ENCODE measurements around the gene NT5C3B. TPM values are rescaled to one million over a fixed set of nuclear protein-coding genes. Genes with fewer than 3 reads are reported as not detected.

The NT5C3B gene
- total RNA-seq, 2 donors from 2014 or later, result 51.2 to 70.3 TPM

Other genes starting within 250 kb of the NT5C3B start
- gene KRT14, start 249.3 kb downstream of the NT5C3B start, total RNA-seq, result not detected
- not detected for gene KRT16, start 223.5 kb downstream of the NT5C3B start, total RNA-seq
- gene KRT17, start 211.7 kb downstream of the NT5C3B start, total RNA-seq, result 1 to 10 TPM in 1 of 2 donors, under 1 TPM in 1; 0.58 to 2.5 TPM
- gene EIF1, start 147.3 kb downstream of the NT5C3B start, total RNA-seq, result 100 to 1,000 TPM; 925 to 935 TPM
- gene GAST, start 123.9 kb downstream of the NT5C3B start, total RNA-seq, result not detected
- under 1 TPM; 0.13 to 0.15 TPM for gene HAP1, start 101.6 kb downstream of the NT5C3B start, total RNA-seq
- under 1 TPM; 0.32 to 0.45 TPM for gene JUP, start 49.5 kb downstream of the NT5C3B start, total RNA-seq
- gene P3H4, start 24.3 kb downstream of the NT5C3B start, total RNA-seq, result under 1 TPM; 0.64 to 0.89 TPM
- gene FKBP10, start 23.2 kb downstream of the NT5C3B start, total RNA-seq, result under 1 TPM; 0.09 to 0.37 TPM
- gene KLHL10, start 1.6 kb upstream of the NT5C3B start, total RNA-seq, result under 1 TPM in 1 of 2 donors, not detected in 1; 0.16 TPM
- gene KLHL11, start 29.2 kb upstream of the NT5C3B start, total RNA-seq, result 10 to 100 TPM; 15.1 to 16.2 TPM
- 100 to 1,000 TPM in 1 of 2 donors, 10 to 100 TPM in 1; 95.4 to 222 TPM for gene ACLY, start 82.7 kb upstream of the NT5C3B start, total RNA-seq
- under 1 TPM; 0.63 to 0.93 TPM for gene ODAD4, start 94.4 kb upstream of the NT5C3B start, total RNA-seq
- 10 to 100 TPM; 51.4 to 82.9 TPM for gene CNP, start 130.6 kb upstream of the NT5C3B start, total RNA-seq
- gene DNAJC7, start 181.2 kb upstream of the NT5C3B start, total RNA-seq, result 100 to 1,000 TPM in 1 of 2 donors, 10 to 100 TPM in 1; 79.5 to 118 TPM
- gene NKIRAS2, start 183.9 kb upstream of the NT5C3B start, total RNA-seq, result 10 to 100 TPM; 12.0 to 14.9 TPM
- under 1 TPM; 0.06 to 0.32 TPM for gene C17orf113, start 214.4 kb upstream of the NT5C3B start, total RNA-seq

Data from activated T-helper 17 cell treated with anti-CD3 and anti-CD28 coated beads, Interleukin-2, amount 50 U/mL, for 72 hours (primary cell).